Peyer's patch (tissue), 4 donors: ENCODE measurements around the gene FARP1.

Source experiments
- CTCF ChIP-seq, 6 experiments: fragments of 450-650 bp in 4 of 6; fragments of 200-600 bp in 2 of 6; sonication (generic) in 1 of 6; IDR thresholded peaks; one replicate each; pipeline ENCODE4 v1.5.1; 2017 to 2019; ENCODE audit warnings: antibody characterized with exemption in 6 of 6, mild to moderate bottlenecking in 3 of 6, moderate library complexity in 1 of 6
- POLR2A ChIP-seq, 2 donors: fragments of 450-650 bp; IDR thresholded peaks; one replicate each; pipeline ENCODE4 v1.5.1; 2017; ENCODE audit warnings: antibody characterized with exemption in 2 of 2, mild to moderate bottlenecking in 2 of 2, moderate library complexity in 2 of 2

DNA sequence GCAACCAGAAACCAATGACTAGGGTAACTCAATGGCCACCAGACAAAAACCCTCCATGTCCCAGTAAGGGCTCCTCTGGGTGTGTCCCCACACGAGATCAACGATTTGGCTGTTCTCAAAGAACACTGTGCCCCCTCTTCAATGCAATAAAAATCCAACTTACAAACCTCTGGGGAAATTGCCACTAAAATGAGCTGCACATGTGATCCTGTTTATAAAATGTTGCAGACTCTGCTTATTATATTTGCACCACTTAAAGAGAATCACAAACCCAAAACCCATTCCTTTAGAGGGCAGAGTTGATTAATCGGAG, 353.5 kb downstream of the FARP1 start:
- TF ChIP-seq CTCF (IDR thresholded peaks at IDR 0.05) (no peak), POLR2A (IDR thresholded peaks at IDR 0.05) (no peak)
